Motor neuron (in vitro differentiated cells): ENCODE results near the gene F2RL2. TPM values are rescaled to one million over a fixed set of nuclear protein-coding genes. Genes with fewer than 3 reads are reported as not detected.

Experiments
- ATAC-seq, 8 experiments: fragments of 200-7000 bp; cut with Tn5 transposase; replicated peaks in 6 of 8; 2 replicates each; pipeline ENCODE4 v1.8.0; 2021; ENCODE audit warnings: mild to moderate bottlenecking in 8 of 8, moderate library complexity in 8 of 8
- H3K27ac ChIP-seq, 2 donors: fragments of 250-450 bp; sonication (Bioruptor Pico); 2 replicates each; pipeline ENCODE4 v1.9.0; 2021; ENCODE audit warnings: antibody characterized with exemption in 2 of 2, mild to moderate bottlenecking in 2 of 2, moderate library complexity in 1 of 2
- H3K4me1 ChIP-seq, 2 donors: fragments of 250-450 bp; sonication (Bioruptor Pico); replicated peaks in 1 of 2; 2 replicates each; pipeline ENCODE4 v1.6.1; 2021; ENCODE audit warnings: antibody characterized with exemption in 2 of 2, mild to moderate bottlenecking in 2 of 2, moderate library complexity in 1 of 2
- H3K4me3 ChIP-seq, 5 donors: fragments of 250-450 bp; sonication (Bioruptor Pico); 2 replicates each; pipeline ENCODE4 v1.9.0; 2021; ENCODE audit warnings: antibody characterized with exemption in 5 of 5, mild to moderate bottlenecking in 5 of 5, moderate library complexity in 4 of 5
- WGBS, 10 experiments: fragments of 450-650 bp; shearing (Covaris generic); methylation state at CpG; one replicate each; pipeline ENCODE4 v1.0.0; 2022; 5-methylcytosine and 5-hydroxymethylcytosine counted together
- in situ Hi-C, 9 experiments: fragments of 400-800 bp; cut with MboI; loops; one replicate each; pipeline ENCODE4 v1.15.0; 2021; ENCODE audit warnings: low sequenced_read_pairs in 9 of 9, low pct_unique_long_range_greater_than_20kb in 2 of 9; ENCODE audit not compliant: unreplicated experiment in 9 of 9
- total RNA-seq, 8 experiments: library from RNA; unstranded; fragments of 300-600 nt; gene quantifications; 2 replicates each; pipeline versions ENCODE4 v1.2.3 to v1.2.4, GENCODE V29; 2022

F2RL2 gene
- total RNA-seq, 8 experiments from 2014 or later, result 0.22 to 6.8 (median 1.1) TPM

DNA sequence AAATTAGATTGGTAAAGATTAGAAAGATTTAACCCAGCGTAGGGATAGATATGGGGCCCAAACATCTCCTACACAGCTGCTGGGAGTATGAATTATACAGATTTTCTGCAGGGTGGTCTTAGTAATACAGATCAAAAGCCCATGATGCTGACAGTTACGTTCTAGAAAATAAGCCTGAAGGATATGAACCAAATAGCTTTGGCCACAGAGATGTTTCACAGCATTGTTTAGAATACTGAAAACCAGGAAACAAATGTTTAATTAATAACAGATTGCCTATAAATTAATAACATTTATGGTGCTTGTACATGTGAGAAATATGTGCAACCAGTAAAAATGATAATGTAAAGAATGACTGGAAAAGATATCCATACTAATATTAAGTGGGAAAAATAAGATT is 24.7 kb downstream of the F2RL2 start:
- Histone ChIP-seq H3K4me3 (no peak overlapping the region), H3K27ac (no peak overlapping the region), H3K4me1 (no peaks in the 10 kb centered on the region)
- ATAC-seq, result no peak
- WGBS, 10 experiments, result 59 to 100% (median 89%) methylated on average over 1 to 2 of the region's 2 CpGs; no CpG with 5 or more reads in 1 of the 10 experiments
- in situ Hi-C loops, result loop anchor here in 2 of 9 experiments (10.0 to 25.0 kb wide), 2 partner anchors 46 to 861 kb away; no protein-coding TSS in a partner anchor

- no peak for ATAC-seq
- in situ Hi-C loops, result loop anchor here in 2 of 9 experiments (10.0 to 25.0 kb wide), 2 partner anchors 49 to 859 kb away; no protein-coding TSS in a partner anchor
- H3K4me3 ChIP-seq, result no peak overlapping the region
- H3K27ac ChIP-seq, result no peak overlapping the region
- 25 to 100% (median 82%) methylated on average over 1 to 3 of the region's 3 CpGs for WGBS, 10 experiments
- peaks cover 0 to 7% of the 10 kb centered on the region in 2 donors for H3K4me1 ChIP-seq
Observed at GRCh38 chr5:76595755-76596481, 27.3 kb downstream of the F2RL2 start.

- in situ Hi-C loops, result loop anchor here in 2 of 9 experiments (10.0 to 25.0 kb wide), 2 partner anchors 51 to 857 kb away; no protein-coding TSS in a partner anchor
- WGBS, 10 experiments, result 30 to 100% (median 78%) methylated on average over 3 to 4 of the region's 4 CpGs
- Histone ChIP-seq H3K4me1 (peaks cover 0 to 7% of the 10 kb centered on the region in 2 donors), H3K27ac (no peak overlapping the region), H3K4me3 (no peak overlapping the region)
- ATAC-seq, result no peak
Observed at GRCh38 chr5:76594107-76594506, 29.1 kb downstream of the F2RL2 start.

DNA sequence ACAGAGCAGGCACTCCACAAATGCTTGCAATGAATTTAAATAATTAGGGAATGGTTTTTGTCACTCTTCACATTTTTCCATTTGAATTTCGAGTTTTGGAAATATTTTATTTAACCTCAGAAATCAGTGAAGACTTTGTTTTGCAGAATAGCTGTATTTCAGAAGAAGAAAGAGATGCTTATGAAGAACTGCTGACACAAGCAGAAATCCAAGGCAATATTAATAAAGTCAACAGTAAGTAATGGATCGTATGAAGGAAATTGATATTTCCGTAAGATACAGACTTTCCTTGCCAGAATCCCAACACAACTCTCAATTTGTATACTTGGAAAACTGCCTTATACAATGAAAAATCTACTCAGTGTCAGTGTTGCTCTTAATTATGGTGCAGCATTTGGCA is 30.5 kb downstream of the F2RL2 start:
- in situ Hi-C loops, result loop anchor here in 2 of 9 experiments (10.0 to 25.0 kb wide), 2 partner anchors 52 to 855 kb away; no protein-coding TSS in a partner anchor
- whole genome bisulfite sequencing, 10 experiments, result 0 to 71% (median 40%) methylated on average over 1 to 3 of the region's 3 CpGs; no CpG with 5 or more reads in 1 of the 10 experiments
- H3K27ac ChIP-seq, result no peak overlapping the region

GRCh38 chr5:76591366-76591765 is 31.8 kb downstream of the F2RL2 start:
- peaks cover 0 to 7% of the 10 kb centered on the region in 2 donors for H3K4me1 ChIP-seq
- in situ Hi-C loops, result loop anchor here in 2 of 9 experiments (10.0 to 25.0 kb wide), 2 partner anchors 53 to 854 kb away; no protein-coding TSS in a partner anchor
- ATAC-seq, result no peak
- WGBS, 10 experiments, result 46 to 100% (median 100%) methylated on average over 1 to 3 of the region's 3 CpGs; no CpG with 5 or more reads in 2 of the 10 experiments
- H3K27ac ChIP-seq, result no peak overlapping the region
- no peak overlapping the region for H3K4me3 ChIP-seq

More for the DNA sequence above, 30.5 kb downstream of the F2RL2 start:
- Histone ChIP-seq H3K4me1 (peaks cover 0 to 7% of the 10 kb centered on the region in 2 donors), H3K4me3 (no peak overlapping the region)
- ATAC-seq, result no peak

DNA sequence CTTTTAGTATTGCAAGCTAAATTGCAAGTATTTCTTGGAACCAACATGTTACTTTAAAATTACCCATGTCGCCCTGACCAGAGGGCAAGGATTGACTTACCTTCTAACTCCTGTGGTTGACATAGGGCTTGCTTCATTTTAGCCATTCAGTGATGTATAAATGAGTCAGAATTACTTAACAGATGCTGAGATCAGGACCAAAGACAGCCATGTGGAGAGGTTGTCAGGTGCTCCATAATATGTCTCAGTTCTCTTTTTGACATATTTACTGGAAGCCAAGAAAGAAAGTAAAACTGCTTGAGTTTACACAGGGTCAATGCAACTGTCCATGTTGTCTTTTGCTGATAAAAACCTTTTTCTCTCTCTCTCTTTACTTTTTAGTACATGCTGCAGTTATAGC is 33.2 kb downstream of the F2RL2 start:
- H3K4me3 ChIP-seq, result no peak overlapping the region
- ATAC-seq, result no peak
- no peak overlapping the region for H3K27ac ChIP-seq
- in situ Hi-C loops, result loop anchor here in 2 of 9 experiments (10.0 to 25.0 kb wide), 2 partner anchors 55 to 853 kb away; no protein-coding TSS in a partner anchor
- 43 to 100% (median 92%) methylated on average over 1 of the region's 1 CpG; no CpG with 5 or more reads in 3 of the 10 experiments for WGBS, 10 experiments
- peaks cover 0 to 7% of the 10 kb centered on the region in 2 donors for H3K4me1 ChIP-seq

GRCh38 chr5:76586531-76586930 is 36.7 kb downstream of the F2RL2 start:
- ATAC-seq, result no peak
- in situ Hi-C loops, result loop anchor here in 1 of 9 experiments (25.0 kb wide), 1 partner anchor 849 kb away; no protein-coding TSS in a partner anchor
- no peak overlapping the region for H3K27ac ChIP-seq
- WGBS, 10 experiments, result 60 to 91% (median 83%) methylated on average over 1 to 3 of the region's 4 CpGs; no CpG with 5 or more reads in 6 of the 10 experiments
- no peaks in the 10 kb centered on the region for H3K4me1 ChIP-seq
- H3K4me3 ChIP-seq, result no peak overlapping the region

DNA sequence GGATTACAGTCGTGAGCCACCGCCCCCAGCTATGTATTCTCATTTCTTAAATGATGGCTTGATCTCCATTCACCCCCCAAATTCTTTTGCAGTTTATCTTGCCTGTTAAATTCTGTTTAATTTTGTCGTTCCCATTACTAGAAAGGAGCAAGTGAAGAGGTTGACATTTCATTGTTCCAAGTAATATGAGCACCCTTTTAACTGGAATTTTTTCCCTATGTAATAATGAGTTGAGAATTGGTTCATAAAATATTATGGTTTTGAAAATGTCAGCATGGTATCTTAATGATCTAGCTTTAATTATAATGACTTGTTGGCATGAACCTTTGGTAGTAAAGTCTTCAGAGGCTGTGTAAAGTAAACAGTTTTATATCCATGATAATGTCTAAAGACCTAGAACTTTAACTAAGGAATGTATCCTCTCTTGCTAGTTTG is 37.4 kb downstream of the F2RL2 start:
- H3K4me3 ChIP-seq, result no peak overlapping the region
- no peak overlapping the region for H3K27ac ChIP-seq
- H3K4me1 ChIP-seq, result no peaks in the 10 kb centered on the region
- 27 to 100% (median 92%) methylated on average over 1 to 3 of the region's 3 CpGs; no CpG with 5 or more reads in 1 of the 10 experiments for WGBS, 10 experiments
- in situ Hi-C loops, result loop anchor here in 1 of 9 experiments (25.0 kb wide), 1 partner anchor 848 kb away; no protein-coding TSS in a partner anchor
- ATAC-seq, result no peak

DNA sequence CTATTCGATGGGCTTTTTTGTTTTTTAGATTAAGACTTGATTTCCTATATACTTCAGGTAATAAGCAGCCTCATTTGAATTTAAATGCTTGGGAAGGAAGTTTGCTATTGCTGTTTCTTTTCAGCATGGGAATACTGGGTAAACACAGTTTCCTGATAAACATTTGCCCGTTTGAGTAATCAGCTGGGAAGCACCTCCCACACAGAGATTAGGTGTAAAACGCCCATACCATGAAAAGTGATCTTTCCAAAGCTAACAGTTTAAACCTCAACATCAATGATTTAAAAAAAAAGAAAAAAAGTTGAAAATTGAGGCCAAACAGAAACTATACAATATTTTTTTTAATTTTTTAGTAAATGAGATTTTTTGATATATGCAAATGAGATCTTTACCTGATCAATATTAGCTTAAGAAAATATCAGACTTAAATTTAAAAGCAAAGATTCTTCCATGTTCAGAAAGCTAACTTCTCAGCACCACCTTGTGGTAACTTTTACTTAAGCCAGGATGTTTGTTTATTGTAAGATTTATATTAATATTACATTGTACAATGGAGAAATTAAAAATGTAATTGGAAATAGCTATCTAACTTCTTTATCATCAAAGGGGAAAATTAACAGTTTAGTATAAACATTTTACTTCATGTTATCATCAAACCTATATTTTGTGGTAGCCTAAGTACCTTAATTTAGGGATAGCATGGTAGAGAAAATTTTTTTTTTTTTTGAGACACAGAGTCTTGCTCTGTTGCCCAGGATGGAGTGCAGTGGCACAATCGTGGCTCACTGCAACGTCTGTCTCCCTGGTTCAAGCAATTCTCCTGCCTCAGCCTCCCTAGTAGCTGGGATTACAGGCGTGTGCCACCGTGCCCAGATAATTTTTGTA is 39.8 kb downstream of the F2RL2 start:
- 8 to 63% (median 43%) methylated on average over 2 to 5 of the region's 7 CpGs; no CpG with 5 or more reads in 2 of the 10 experiments for WGBS, 10 experiments
- in situ Hi-C loops, result loop anchor here in 1 of 9 experiments (25.0 kb wide), 1 partner anchor 846 kb away; no protein-coding TSS in a partner anchor

DNA sequence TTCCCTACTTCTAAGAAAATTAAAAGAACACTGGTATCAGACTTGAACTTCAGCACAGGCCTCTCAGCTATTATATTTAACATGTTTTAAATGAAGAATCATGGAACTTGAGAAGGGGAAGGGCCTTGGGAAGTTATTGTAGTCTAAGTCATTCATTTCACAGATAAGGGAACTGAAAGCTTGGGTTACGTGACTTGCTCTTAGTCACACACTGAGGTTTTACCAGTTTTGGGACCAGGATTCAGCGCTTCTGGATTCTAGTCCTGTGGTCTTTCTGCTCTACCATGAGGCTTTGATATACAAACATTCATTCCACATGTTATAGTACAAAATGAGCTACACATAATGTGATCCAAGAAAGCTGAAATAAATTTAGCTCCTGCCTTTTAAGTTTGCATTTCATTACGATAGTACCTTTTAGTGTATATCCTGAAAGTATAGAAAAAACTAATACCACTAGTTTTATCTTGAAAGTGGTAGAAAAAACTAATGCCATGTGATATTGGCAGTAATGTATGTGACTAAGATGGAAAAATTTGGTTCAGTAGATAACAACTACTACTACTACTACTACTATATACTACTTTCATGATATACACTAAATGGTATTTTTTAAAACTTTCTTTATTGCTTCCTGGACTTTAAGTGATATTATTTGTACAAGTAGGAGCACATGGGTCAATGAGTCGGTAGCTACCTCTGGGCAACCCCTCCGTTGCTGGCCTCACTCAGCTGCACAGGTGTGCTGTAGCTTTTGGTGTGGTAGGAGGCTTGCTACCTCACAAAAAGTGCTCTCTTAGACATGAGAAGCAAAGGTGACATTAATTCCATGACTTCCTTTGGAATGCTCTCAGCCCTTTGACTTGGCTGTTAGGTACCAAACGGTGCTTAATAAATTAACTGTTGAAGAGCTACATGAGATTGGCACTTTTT is 40.7 kb downstream of the F2RL2 start:
- WGBS, 10 experiments, result 40 to 91% (median 86%) methylated on average over 1 to 6 of the region's 6 CpGs; no CpG with 5 or more reads in 1 of the 10 experiments
- no peak for ATAC-seq
- Histone ChIP-seq H3K27ac (no peak overlapping the region), H3K4me3 (no peak overlapping the region), H3K4me1 (no peaks in the 10 kb centered on the region)
- in situ Hi-C loops, result loop anchor here in 1 of 9 experiments (25.0 kb wide), 1 partner anchor 845 kb away; no protein-coding TSS in a partner anchor

More for the DNA sequence above, 39.8 kb downstream of the F2RL2 start:
- ATAC-seq, result no peak
- Histone ChIP-seq H3K27ac (no peak overlapping the region), H3K4me1 (no peaks in the 10 kb centered on the region), H3K4me3 (no peak overlapping the region)

GRCh38 chr5:76580981-76581380 is 42.2 kb downstream of the F2RL2 start:
- no peak overlapping the region for H3K27ac ChIP-seq
- H3K4me1 ChIP-seq, result no peaks in the 10 kb centered on the region
- no peak for ATAC-seq
- in situ Hi-C loops, result loop anchor here in 1 of 9 experiments (25.0 kb wide), 1 partner anchor 844 kb away; no protein-coding TSS in a partner anchor
- no peak overlapping the region for H3K4me3 ChIP-seq
- 0 to 77% methylated on average over 1 to 3 of the region's 3 CpGs; no CpG with 5 or more reads in 8 of the 10 experiments for WGBS, 10 experiments
